22Rv1 (cell line): Measurements from ENCODE around the gene VTN.
A peak's percentile ranks its signal among the peaks of the same experiment; 100 is the strongest.

Experiments
- H3K27ac ChIP-seq: fragments of 450-650 bp; 2 replicates; pipeline ENCODE4 v1.5.1; 2017
- CTCF ChIP-seq: fragments of 450-650 bp; IDR thresholded peaks from 2 replicates; pipeline ENCODE4 v1.5.1; 2017; ENCODE audit warnings: mild to moderate bottlenecking
- ZFX ChIP-seq: fragments of 450-650 bp; IDR thresholded peaks from 2 replicates; pipeline ENCODE4 v1.6.1; 2017; ENCODE audit warnings: antibody characterized with exemption, borderline replicate concordance

Gene VTN

GRCh38 chr17:28399808-28400207 is 29.7 kb upstream of the VTN start:
- peak overlapping the region; percentile 47 for H3K27ac ChIP-seq
- TF ChIP-seq ZFX = no peak
- TF ChIP-seq CTCF = no peak

- peak overlapping the region; percentile 47 for H3K27ac ChIP-seq
Measured at GRCh38 chr17:28398280-28398981, 28.3 kb upstream of the VTN start.

GRCh38 chr17:28397687-28398279 is 27.7 kb upstream of the VTN start:
- TF ChIP-seq ZFX = no peak
- no peak for TF ChIP-seq CTCF
- H3K27ac ChIP-seq = peak overlapping the region; percentile 47

More at GRCh38 chr17:28398280-28398981, 28.3 kb upstream of the VTN start:
- TF ChIP-seq ZFX (no peak), CTCF (no peak)

GRCh38 chr17:28397275-28397674 is 27.2 kb upstream of the VTN start:
- TF ChIP-seq CTCF = no peak
- TF ChIP-seq ZFX = no peak
- H3K27ac ChIP-seq = peak overlapping the region; percentile 47; the same call in 1 of the 2 replicates

- no peak overlapping the region for H3K27ac ChIP-seq
- TF ChIP-seq CTCF = no peak
- no peak for TF ChIP-seq ZFX
Measured at GRCh38 chr17:28396635-28397239, 26.6 kb upstream of the VTN start.

GRCh38 chr17:28395968-28396367 is 25.9 kb upstream of the VTN start:
- TF ChIP-seq CTCF (no peak), ZFX (no peak)

GRCh38 chr17:28395426-28395825 is 25.3 kb upstream of the VTN start:
- TF ChIP-seq ZFX (no peak), CTCF (no peak)
- no peak overlapping the region for H3K27ac ChIP-seq

More at GRCh38 chr17:28395968-28396367, 25.9 kb upstream of the VTN start:
- no peak overlapping the region for H3K27ac ChIP-seq
